Transverse colon (tissue), 3 donors: ENCODE results near the gene SDCCAG8.

Experiments used
- CTCF ChIP-seq, 5 experiments: fragments of 200-600 bp in 3 of 5; fragments of 450-650 bp in 2 of 5; sonication (generic) in 3 of 5; IDR thresholded peaks; 1 replicate in 2 of 5; 2 replicates in 3 of 5; pipeline ENCODE4 v1.5.1; 2016 to 2017; ENCODE audit warnings: antibody characterized with exemption in 5 of 5, inconsistent platforms in 3 of 5, mild to moderate bottlenecking in 2 of 5, moderate library complexity in 1 of 5
- POLR2A ChIP-seq: fragments of 450-650 bp; IDR thresholded peaks from one replicate; pipeline ENCODE4 v1.6.1; 2016; ENCODE audit warnings: antibody characterized with exemption, mild to moderate bottlenecking, moderate library complexity

GRCh38 chr1:243316366-243316989 is 60.6 kb downstream of the SDCCAG8 start:
- no peak for TF ChIP-seq POLR2A
- no peak for TF ChIP-seq CTCF (IDR thresholded peaks at IDR 0.05)
